Upper lobe of right lung (tissue), 1 donor: ENCODE measurements around the gene LZTS3. TPM values are rescaled to one million over a fixed set of nuclear protein-coding genes. Genes with fewer than 3 reads are reported as not detected.

ENCODE experiments used
- ATAC-seq: fragments of 200-7000 bp; cut with Tn5 transposase; one replicate; pipeline ENCODE4 v1.9.1; 2020; ENCODE audit warnings: mild to moderate bottlenecking, moderate library complexity
- DNase-seq: peaks from one replicate; pipeline ENCODE4 v3.0.0-alpha.2; 2020
- H3K27ac ChIP-seq: fragments of 200-600 bp; one replicate; pipeline ENCODE4 v1.8.0; 2022
- H3K27me3 ChIP-seq: fragments of 200-600 bp; one replicate; pipeline ENCODE4 v1.8.0; 2022; ENCODE audit warnings: mild to moderate bottlenecking
- H3K36me3 ChIP-seq: fragments of 200-600 bp; one replicate; pipeline ENCODE4 v1.8.0; 2022
- H3K4me1 ChIP-seq: fragments of 200-600 bp; one replicate; pipeline ENCODE4 v1.8.0; 2022
- H3K4me3 ChIP-seq: fragments of 200-600 bp; one replicate; pipeline ENCODE4 v1.8.0; 2022; ENCODE audit warnings: mild to moderate bottlenecking
- H3K9me3 ChIP-seq: fragments of 200-600 bp; one replicate; pipeline ENCODE4 v1.8.0; 2022
- CTCF ChIP-seq: fragments of 200-600 bp; IDR thresholded peaks from one replicate; pipeline ENCODE4 v1.8.0; 2022; ENCODE audit warnings: antibody characterized with exemption
- intact Hi-C: fragments of 100-400 bp; cut with DNase I; formaldehyde crosslinking; loops from one replicate; pipeline ENCODE4 v1.11.0; 2022
- total RNA-seq: library from RNA; stranded (reverse); fragmentation: NEBNext Ultra II Directional; extraction: Animal tissue kit (Norgen Biotek cat#: 25700); gene quantifications from one replicate; pipeline ENCODE4 v1.2.1, GENCODE V29; 2021
- donor health status: DM: no; HTN: yes; CAD: no; lungs with severe emphysema.

The LZTS3 gene
- total RNA-seq, 1 donor from 2014 or later = 21.5 TPM

GRCh38 chr20:3115190-3116107 lies 57.9 kb downstream of the LZTS3 start:
- no peak for DNase-seq
- peak; percentile 82 for TF ChIP-seq CTCF

More at GRCh38 chr20:3115190-3116107, 57.9 kb downstream of the LZTS3 start:
- H3K36me3 ChIP-seq = no peaks in the 10 kb centered on the region
- no peak overlapping the region for H3K4me3 ChIP-seq
- no peaks in the 10 kb centered on the region for H3K9me3 ChIP-seq
- H3K4me1 ChIP-seq = peaks cover 3% of the 10 kb centered on the region
- intact Hi-C loops = no loop called here
- H3K27me3 ChIP-seq = no peaks in the 10 kb centered on the region
- no peak overlapping the region for H3K27ac ChIP-seq
- peak; percentile 73 for ATAC-seq

Other genes with a start within 250 kb of the LZTS3 start
- gene GNRH2, start 129.9 kb downstream of the LZTS3 start, total RNA-seq = not detected
- gene MRPS26, start 127.5 kb downstream of the LZTS3 start, total RNA-seq = 32.0 TPM
- not detected for gene OXT, start 101.9 kb downstream of the LZTS3 start, total RNA-seq
- gene AVP, start 88.8 kb downstream of the LZTS3 start, total RNA-seq = not detected
- 18.0 TPM for gene FASTKD5, start 13.7 kb downstream of the LZTS3 start, total RNA-seq
- gene UBOX5, start 13.7 kb downstream of the LZTS3 start, total RNA-seq = 7.9 TPM
- 108 TPM for gene DDRGK1, start 31.1 kb upstream of the LZTS3 start, total RNA-seq
- 43.4 TPM for gene ITPA, start 35.9 kb upstream of the LZTS3 start, total RNA-seq
- gene SLC4A11, start 65.6 kb upstream of the LZTS3 start, total RNA-seq = 2.7 TPM
- 24.8 TPM for gene DNAAF9, start 234.1 kb upstream of the LZTS3 start, total RNA-seq